ENCODE data around the gene COA8.

- TF ChIP-seq POLR2A (IDR thresholded peaks at IDR 0.05): no peak
- no peak for TF ChIP-seq CTCF (IDR thresholded peaks at IDR 0.05)
These were observed 62.8 kb downstream of the COA8 start for GRCh38 chr14:103625356-103626095.
